H9 (cell line): ENCODE data around the gene SLC1A7. TPM values are rescaled to one million over a fixed set of nuclear protein-coding genes. Genes with fewer than 3 reads are reported as not detected.

ENCODE experiments used
- DNase-seq: peaks from one replicate; pipeline ENCODE4 v3.0.0-alpha.2; 2017
- H2AFZ ChIP-seq: one replicate; pipeline ENCODE4 v1.6.1; 2013; ENCODE audit warnings: mild to moderate bottlenecking, low read length, control low read depth, moderate library complexity
- H2AK5ac ChIP-seq: 2 replicates; pipeline ENCODE4 v1.6.1; 2013; ENCODE audit warnings: low read length, control low read depth, mixed read lengths; ENCODE audit not compliant: insufficient read length
- H2BK120ac ChIP-seq: one replicate; pipeline ENCODE4 v1.6.1; 2013; ENCODE audit warnings: low read depth, mild to moderate bottlenecking, low read length, control low read depth, inconsistent platforms; ENCODE audit not compliant: poor library complexity, severe bottlenecking
- H2BK12ac ChIP-seq: 2 replicates; pipeline ENCODE4 v1.6.1; 2013; ENCODE audit warnings: low read length, control low read depth, mixed read lengths, low read depth; ENCODE audit not compliant: insufficient read length
- H2BK15ac ChIP-seq: 2 replicates; pipeline ENCODE4 v1.6.1; 2013; ENCODE audit warnings: low read depth, low read length, control low read depth
- H2BK20ac ChIP-seq: one replicate; pipeline ENCODE4 v1.6.1; 2013; ENCODE audit warnings: low read depth, mild to moderate bottlenecking, low read length, control low read depth, inconsistent platforms; ENCODE audit not compliant: poor library complexity, severe bottlenecking
- H2BK5ac ChIP-seq: 2 replicates; pipeline ENCODE4 v1.6.1; 2013; ENCODE audit warnings: low read length, control low read depth, mixed read lengths; ENCODE audit not compliant: insufficient read length
- H3K14ac ChIP-seq: 2 replicates; pipeline ENCODE4 v1.6.1; 2013; ENCODE audit warnings: low read length, control low read depth; ENCODE audit not compliant: insufficient read depth
- H3K18ac ChIP-seq: 2 replicates; pipeline ENCODE4 v1.6.1; 2013; ENCODE audit warnings: low read depth, mild to moderate bottlenecking, mixed read lengths, low read length, control low read depth; ENCODE audit not compliant: insufficient read length
- H3K23ac ChIP-seq: 2 replicates; pipeline ENCODE4 v1.6.1; 2013; ENCODE audit warnings: low read length, control low read depth, mixed read lengths, low read depth; ENCODE audit not compliant: insufficient read length
- H3K23me2 ChIP-seq: 2 replicates; pipeline ENCODE4 v1.6.1; 2013; ENCODE audit warnings: low read depth, mild to moderate bottlenecking, mixed read lengths, low read length, control low read depth; ENCODE audit not compliant: insufficient read length, poor library complexity, severe bottlenecking
- H3K27ac ChIP-seq: 2 replicates; pipeline ENCODE4 v1.5.1; 2013; ENCODE audit warnings: low read length, control low read depth, mixed read lengths, low read depth; ENCODE audit not compliant: insufficient read length
- H3K27me3 ChIP-seq: 2 replicates; pipeline ENCODE4 v1.6.1; 2013; ENCODE audit warnings: low read length, control low read depth, inconsistent platforms; ENCODE audit not compliant: insufficient read depth
- H3K4ac ChIP-seq: 2 replicates; pipeline ENCODE4 v1.6.1; 2013; ENCODE audit warnings: low read depth, mild to moderate bottlenecking, control low read depth, inconsistent platforms, low read length, moderate library complexity
- H3K4me1 ChIP-seq: 2 replicates; pipeline ENCODE4 v1.6.1; 2013; ENCODE audit warnings: low read length, control low read depth, inconsistent platforms; ENCODE audit not compliant: insufficient read depth
- H3K4me2 ChIP-seq: 2 replicates; pipeline ENCODE4 v1.6.1; 2013; ENCODE audit warnings: low read length, control low read depth, mixed read lengths; ENCODE audit not compliant: insufficient read length, insufficient read depth
- H3K56ac ChIP-seq: 2 replicates; pipeline ENCODE4 v1.6.1; 2013; ENCODE audit warnings: low read depth, mild to moderate bottlenecking, mixed read lengths, low read length, control low read depth; ENCODE audit not compliant: insufficient read length
- H3K79me1 ChIP-seq: 2 replicates; pipeline ENCODE4 v1.6.1; 2013; ENCODE audit warnings: low read depth, mild to moderate bottlenecking, moderate library complexity, low read length, control low read depth, inconsistent platforms; ENCODE audit not compliant: insufficient read depth, poor library complexity, severe bottlenecking
- H3K79me2 ChIP-seq: 2 replicates; pipeline ENCODE4 v1.6.1; 2013; ENCODE audit warnings: low read length, control low read depth, inconsistent platforms; ENCODE audit not compliant: insufficient read depth
- H3K9ac ChIP-seq: 2 replicates; pipeline ENCODE4 v1.6.1; 2013; ENCODE audit warnings: low read length, control low read depth, mixed read lengths; ENCODE audit not compliant: insufficient read length; ENCODE audit errors: extremely low read depth
- H3K9me3 ChIP-seq: one replicate; pipeline ENCODE4 v1.6.1; 2013; ENCODE audit warnings: low read depth, low read length, inconsistent platforms; ENCODE audit not compliant: control insufficient read depth
- H3T11ph ChIP-seq: one replicate; pipeline ENCODE4 v1.6.1; 2013; ENCODE audit warnings: mild to moderate bottlenecking, low read length, control low read depth, inconsistent platforms
- H4K20me1 ChIP-seq: one replicate; pipeline ENCODE4 v1.6.1; 2013; ENCODE audit not compliant: control insufficient read depth, insufficient read length, insufficient read depth
- H4K5ac ChIP-seq: 2 replicates; pipeline ENCODE4 v1.6.1; 2013; ENCODE audit warnings: low read depth, mild to moderate bottlenecking, mixed read lengths, low read length, control low read depth; ENCODE audit not compliant: insufficient read length
- H4K8ac ChIP-seq: replicated peaks from 2 replicates; pipeline ENCODE4 v1.6.1; 2013; ENCODE audit warnings: low read length, control low read depth, mixed read lengths, low read depth; ENCODE audit not compliant: insufficient read length
- H4K91ac ChIP-seq: 2 replicates; pipeline ENCODE4 v1.6.1; 2013; ENCODE audit warnings: low read depth, mild to moderate bottlenecking, moderate library complexity, mixed read lengths, low read length, control low read depth; ENCODE audit not compliant: insufficient read length
- H3K27ac Mint-ChIP-seq, 3 experiments: 2 replicates in 2 of 3; 3 replicates in 1 of 3; pipeline ENCODE4 v1.8.0; 2020 to 2021; ENCODE audit warnings: mixed read lengths in 3 of 3, mild to moderate bottlenecking in 1 of 3, moderate library complexity in 1 of 3
- H3K27me3 Mint-ChIP-seq: 2 replicates; pipeline ENCODE4 v1.8.0; 2021; ENCODE audit warnings: low read depth, mild to moderate bottlenecking, moderate library complexity, mixed read lengths
- H3K36me3 Mint-ChIP-seq, 3 experiments: 2 replicates in 2 of 3; 3 replicates in 1 of 3; pipeline ENCODE4 v1.8.0; 2020 to 2021; ENCODE audit warnings: low read depth in 3 of 3, mixed read lengths in 3 of 3; ENCODE audit not compliant: insufficient read depth in 1 of 3
- H3K4me1 Mint-ChIP-seq, 2 experiments: 2 replicates each; pipeline ENCODE4 v1.8.0; 2020; ENCODE audit warnings: mixed read lengths in 2 of 2
- H3K4me3 Mint-ChIP-seq, 2 experiments: 2 replicates in 1 of 2; 3 replicates in 1 of 2; pipeline ENCODE4 v1.8.0; 2020 to 2021; ENCODE audit warnings: mild to moderate bottlenecking in 2 of 2, mixed read lengths in 2 of 2, moderate library complexity in 1 of 2
- H3K9me3 Mint-ChIP-seq, 2 experiments: 2 replicates in 1 of 2; 3 replicates in 1 of 2; pipeline ENCODE4 v1.8.0; 2020; ENCODE audit warnings: mild to moderate bottlenecking in 2 of 2, mixed read lengths in 2 of 2, moderate library complexity in 1 of 2
- WGBS: extraction: QIAGEN DNeasy Blood & Tissue Kit; methylation state at CpG from one replicate; pipeline ENCODE4 v1.1.7; 2013; ENCODE audit warnings: missing lambda C conversion rate, low lambda C conversion rate, mixed read lengths; ENCODE audit not compliant: insufficient read length; ENCODE audit errors: extremely low coverage; 5-methylcytosine and 5-hydroxymethylcytosine counted together
- total RNA-seq: library from RNA; stranded (reverse); gene quantifications from 2 replicates; pipeline ENCODE4 v1.2.1, GENCODE V29; 2021
- TF ChIP-seq, protein P1 (sequence below): fragments of 200-600 bp; sonication (generic); conservative IDR thresholded peaks from 3 replicates; pipeline ENCODE4 v1.8.0; 2021; ENCODE audit warnings: antibody characterized with exemption, mild to moderate bottlenecking

SLC1A7 gene
- total RNA-seq, 1 experiment from 2014 or later: not detected

DNA sequence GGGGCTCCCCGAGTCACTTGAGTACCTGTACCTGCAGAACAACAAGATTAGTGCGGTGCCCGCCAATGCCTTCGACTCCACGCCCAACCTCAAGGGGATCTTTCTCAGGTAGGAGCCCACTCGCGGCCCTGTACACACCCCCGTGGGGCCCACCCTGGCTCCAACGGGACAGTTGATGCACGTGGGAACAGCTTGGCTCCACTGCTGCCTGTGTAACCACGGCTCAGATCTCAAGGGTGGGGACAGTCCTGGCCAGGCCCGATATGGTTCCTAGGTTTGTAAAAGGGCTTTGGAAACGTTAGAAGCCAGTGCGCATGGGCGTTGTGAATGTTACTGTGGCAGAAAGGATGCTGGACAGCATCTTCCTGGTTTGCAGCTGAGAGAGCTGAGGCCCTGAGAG lies 61.7 kb downstream of the SLC1A7 start:
- Histone ChIP-seq H4K8ac (no peak overlapping the region), H3K4ac (no peak overlapping the region), H3K9ac (no peak overlapping the region), H3K4me2 (no peak overlapping the region), H3K27me3 (no peaks in the 10 kb centered on the region), H2AK5ac (no peak overlapping the region), H3K27ac (no peak overlapping the region), H3K4me1 (peaks cover 6% of the 10 kb centered on the region; the same call in 1 of the 2 replicates), H4K5ac (no peak overlapping the region), H2BK20ac (no peak overlapping the region), H3K23ac (no peak overlapping the region), H3K9me3 (no peaks in the 10 kb centered on the region), H3K18ac (no peak overlapping the region), H2BK12ac (no peak overlapping the region), H4K91ac (no peak overlapping the region), H2BK5ac (no peak overlapping the region), H3K23me2 (peaks cover 3% of the 10 kb centered on the region), H2AFZ (no peak overlapping the region), H4K20me1 (no peaks in the 10 kb centered on the region), H3K56ac (no peak overlapping the region), H3T11ph (no peak overlapping the region), H2BK120ac (no peak overlapping the region), H3K79me2 (no peaks in the 10 kb centered on the region), H2BK15ac (no peak overlapping the region), H3K14ac (no peak overlapping the region), H3K79me1 (no peaks in the 10 kb centered on the region)
- peaks cover 6% of the 10 kb centered on the region for H3K27me3 Mint-ChIP-seq
- peaks cover 11 to 29% of the 10 kb centered on the region in 2 experiments for H3K4me1 Mint-ChIP-seq
- no peak overlapping the region for H3K27ac Mint-ChIP-seq
- no peaks in the 10 kb centered on the region for H3K9me3 Mint-ChIP-seq
- H3K4me3 Mint-ChIP-seq: no peak overlapping the region; a peak in 1 of 5 replicates
- WGBS: no CpG with 5 or more reads among the region's 15 CpGs
- DNase-seq: no peak
- TF ChIP-seq, protein P1, sequence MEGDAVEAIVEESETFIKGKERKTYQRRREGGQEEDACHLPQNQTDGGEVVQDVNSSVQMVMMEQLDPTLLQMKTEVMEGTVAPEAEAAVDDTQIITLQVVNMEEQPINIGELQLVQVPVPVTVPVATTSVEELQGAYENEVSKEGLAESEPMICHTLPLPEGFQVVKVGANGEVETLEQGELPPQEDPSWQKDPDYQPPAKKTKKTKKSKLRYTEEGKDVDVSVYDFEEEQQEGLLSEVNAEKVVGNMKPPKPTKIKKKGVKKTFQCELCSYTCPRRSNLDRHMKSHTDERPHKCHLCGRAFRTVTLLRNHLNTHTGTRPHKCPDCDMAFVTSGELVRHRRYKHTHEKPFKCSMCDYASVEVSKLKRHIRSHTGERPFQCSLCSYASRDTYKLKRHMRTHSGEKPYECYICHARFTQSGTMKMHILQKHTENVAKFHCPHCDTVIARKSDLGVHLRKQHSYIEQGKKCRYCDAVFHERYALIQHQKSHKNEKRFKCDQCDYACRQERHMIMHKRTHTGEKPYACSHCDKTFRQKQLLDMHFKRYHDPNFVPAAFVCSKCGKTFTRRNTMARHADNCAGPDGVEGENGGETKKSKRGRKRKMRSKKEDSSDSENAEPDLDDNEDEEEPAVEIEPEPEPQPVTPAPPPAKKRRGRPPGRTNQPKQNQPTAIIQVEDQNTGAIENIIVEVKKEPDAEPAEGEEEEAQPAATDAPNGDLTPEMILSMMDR: no peak
- no peaks in the 10 kb centered on the region; a peak in 1 of 7 replicates for H3K36me3 Mint-ChIP-seq
